NCI-H748 (cell line): ENCODE results near the gene COPS8.

Source experiments
- DNase-seq: peaks from one replicate; lab custom pipeline; 2025; ENCODE audit not compliant: unreplicated experiment; lab: John Stamatoyannopoulos, UW

COPS8 gene

GRCh38 chr2:237097911-237098702, 12.4 kb downstream of the COPS8 start:
- no peak for DNase-seq

GRCh38 chr2:237099804-237100203, 14.1 kb downstream of the COPS8 start:
- no peak for DNase-seq

GRCh38 chr2:237101118-237101979, 15.7 kb downstream of the COPS8 start:
- no peak for DNase-seq

GRCh38 chr2:237102428-237102827, 16.7 kb downstream of the COPS8 start:
- no peak for DNase-seq

GRCh38 chr2:237109421-237109934, 23.8 kb downstream of the COPS8 start:
- DNase-seq = no peak

- no peak for DNase-seq
Measured at GRCh38 chr2:237113026-237113795, 27.5 kb downstream of the COPS8 start.

- no peak for DNase-seq
Measured at GRCh38 chr2:237115870-237116269, 30.2 kb downstream of the COPS8 start.

- DNase-seq = no peak
Measured at GRCh38 chr2:237116431-237116830, 30.7 kb downstream of the COPS8 start.

GRCh38 chr2:237118025-237118424, 32.3 kb downstream of the COPS8 start:
- no peak for DNase-seq

GRCh38 chr2:237118561-237119155, 33.0 kb downstream of the COPS8 start:
- no peak for DNase-seq

GRCh38 chr2:237120916-237121315, 35.2 kb downstream of the COPS8 start:
- no peak for DNase-seq

GRCh38 chr2:237121321-237121720, 35.6 kb downstream of the COPS8 start:
- DNase-seq = no peak

- DNase-seq = peak; percentile 69
Measured at GRCh38 chr2:237122214-237122666, 36.6 kb downstream of the COPS8 start.

GRCh38 chr2:237124820-237125219, 39.1 kb downstream of the COPS8 start:
- no peak for DNase-seq

GRCh38 chr2:237125967-237126366, 40.3 kb downstream of the COPS8 start:
- no peak for DNase-seq

GRCh38 chr2:237126519-237127174, 41.0 kb downstream of the COPS8 start:
- no peak for DNase-seq

GRCh38 chr2:237128026-237128703, 42.5 kb downstream of the COPS8 start:
- no peak for DNase-seq

GRCh38 chr2:237128845-237129592, 43.3 kb downstream of the COPS8 start:
- no peak for DNase-seq
